Motor neuron (in vitro differentiated cells): ENCODE data around the gene FLG2. TPM values are rescaled to one million over a fixed set of nuclear protein-coding genes. Genes with fewer than 3 reads are reported as not detected.
"Not testable (repeated sequence)": the region's sequence is repeated elsewhere in the genome, so short reads cannot be mapped to it uniquely, and the experiment has no call there.

Source experiments
- ATAC-seq, 8 experiments: fragments of 200-7000 bp; cut with Tn5 transposase; replicated peaks in 6 of 8; 2 replicates each; pipeline ENCODE4 v1.8.0; 2021; ENCODE audit warnings: mild to moderate bottlenecking in 8 of 8, moderate library complexity in 8 of 8
- H3K27ac ChIP-seq, 2 donors: fragments of 250-450 bp; sonication (Bioruptor Pico); 2 replicates each; pipeline ENCODE4 v1.9.0; 2021; ENCODE audit warnings: antibody characterized with exemption in 2 of 2, mild to moderate bottlenecking in 2 of 2, moderate library complexity in 1 of 2
- H3K4me1 ChIP-seq, 2 donors: fragments of 250-450 bp; sonication (Bioruptor Pico); replicated peaks in 1 of 2; 2 replicates each; pipeline ENCODE4 v1.6.1; 2021; ENCODE audit warnings: antibody characterized with exemption in 2 of 2, mild to moderate bottlenecking in 2 of 2, moderate library complexity in 1 of 2
- H3K4me3 ChIP-seq, 5 donors: fragments of 250-450 bp; sonication (Bioruptor Pico); 2 replicates each; pipeline ENCODE4 v1.9.0; 2021; ENCODE audit warnings: antibody characterized with exemption in 5 of 5, mild to moderate bottlenecking in 5 of 5, moderate library complexity in 4 of 5
- WGBS, 10 experiments: fragments of 450-650 bp; shearing (Covaris generic); methylation state at CpG; one replicate each; pipeline ENCODE4 v1.0.0; 2022; 5-methylcytosine and 5-hydroxymethylcytosine counted together
- in situ Hi-C, 9 experiments: fragments of 400-800 bp; cut with MboI; loops; one replicate each; pipeline ENCODE4 v1.15.0; 2021; ENCODE audit warnings: low sequenced_read_pairs in 9 of 9, low pct_unique_long_range_greater_than_20kb in 2 of 9; ENCODE audit not compliant: unreplicated experiment in 9 of 9
- total RNA-seq, 8 experiments: library from RNA; unstranded; fragments of 300-600 nt; gene quantifications; 2 replicates each; pipeline versions ENCODE4 v1.2.3 to v1.2.4, GENCODE V29; 2022

FLG2 gene
- total RNA-seq, 8 experiments from 2014 or later = 0.07 to 1.1 (median 0.20) TPM; not detected in 2

DNA sequence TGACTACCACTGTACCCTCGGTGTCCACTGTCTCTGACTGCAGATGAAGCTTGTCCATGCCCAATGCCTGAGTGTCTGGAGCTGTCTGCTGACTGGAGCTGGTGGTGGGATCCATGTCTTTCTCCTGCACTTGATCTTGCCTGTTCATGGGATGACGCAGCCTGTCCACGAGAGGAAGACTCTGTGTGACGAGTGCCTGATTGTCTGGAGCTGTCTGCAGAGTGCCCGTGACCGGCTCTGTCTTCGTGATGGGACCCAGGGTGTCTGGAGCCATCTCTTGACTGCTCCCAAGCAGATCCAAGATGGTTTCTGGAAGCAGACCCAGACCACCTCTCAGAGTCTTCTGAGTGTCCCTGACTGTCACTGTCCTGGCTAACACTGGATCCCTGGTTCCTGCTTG lies 51.0 kb downstream of the FLG2 start:
- H3K4me3 ChIP-seq, ATAC-seq, H3K4me1 ChIP-seq, H3K27ac ChIP-seq, in situ Hi-C loops: not testable (repeated sequence)
- 20 to 90% (median 55%) methylated on average over 1 to 7 of the region's 7 CpGs; no CpG with 5 or more reads in 4 of the 10 experiments for WGBS, 10 experiments

DNA sequence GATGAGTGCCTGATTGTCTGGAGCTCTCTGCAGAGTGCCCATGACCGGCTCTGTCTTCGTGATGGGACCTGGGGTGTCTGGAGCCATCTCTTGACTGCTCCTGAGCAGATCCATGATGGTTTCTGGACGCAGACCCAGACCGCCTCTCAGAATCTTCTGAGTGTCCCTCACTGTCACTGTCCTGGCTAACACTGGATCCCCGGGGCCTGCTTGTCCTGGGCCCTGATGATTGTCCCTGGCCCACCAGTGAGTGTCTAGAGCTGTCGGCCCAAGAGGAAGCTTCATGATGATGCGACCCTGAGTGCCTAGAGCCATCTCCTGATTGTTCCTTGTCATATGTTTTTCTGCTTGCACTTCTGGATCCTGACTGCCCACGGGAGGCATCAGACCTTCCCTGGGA lies 51.8 kb downstream of the FLG2 start:
- H3K27ac ChIP-seq, ATAC-seq, in situ Hi-C loops, H3K4me1 ChIP-seq, H3K4me3 ChIP-seq: not testable (repeated sequence)
- 32 to 90% (median 78%) methylated on average over 2 to 5 of the region's 8 CpGs; no CpG with 5 or more reads in 5 of the 10 experiments for WGBS, 10 experiments

DNA sequence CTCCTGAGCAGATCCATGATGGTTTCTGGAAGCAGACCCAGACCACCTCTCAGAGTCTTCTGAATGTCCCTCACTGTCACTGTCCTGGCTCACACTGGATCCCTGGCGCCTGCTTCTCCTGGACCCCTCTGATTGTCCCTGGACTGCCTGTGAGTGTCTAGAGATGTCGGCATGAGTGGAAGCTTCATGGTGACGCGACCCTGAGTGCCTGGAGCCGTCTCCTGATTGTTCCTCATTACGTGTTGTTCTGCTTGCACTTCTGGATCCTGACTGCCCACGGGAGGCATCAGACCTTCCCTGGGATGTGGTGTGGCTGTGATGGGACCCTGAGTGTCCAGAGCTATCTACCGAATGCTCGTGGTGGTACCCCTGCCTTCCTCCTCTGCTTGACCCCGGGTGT lies 53.7 kb downstream of the FLG2 start:
- H3K4me1 ChIP-seq, ATAC-seq, in situ Hi-C loops, H3K27ac ChIP-seq, H3K4me3 ChIP-seq: not testable (repeated sequence)
- WGBS, 10 experiments = no CpG with 5 or more reads among the region's 10 CpGs

DNA sequence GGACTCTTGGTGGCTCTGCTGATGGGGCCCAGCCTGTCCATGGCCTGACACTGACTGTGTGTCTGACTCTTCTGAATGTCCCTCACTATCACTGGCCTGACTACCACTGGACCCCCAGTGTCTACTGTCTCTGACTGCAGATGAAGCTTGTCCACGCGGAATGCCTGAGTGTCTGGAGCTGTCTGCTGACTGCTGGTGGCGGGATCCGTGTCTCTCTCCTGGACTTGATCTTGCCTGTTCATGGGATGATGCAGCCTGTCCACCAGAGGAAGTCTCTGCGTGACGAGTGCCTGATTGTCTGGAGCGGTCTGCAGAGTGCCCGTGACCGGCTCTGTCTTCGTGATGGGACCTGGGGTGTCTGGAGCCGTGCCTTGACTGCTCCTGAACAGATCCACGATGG lies 55.0 kb downstream of the FLG2 start:
- ATAC-seq, in situ Hi-C loops, H3K4me1 ChIP-seq, H3K27ac ChIP-seq, H3K4me3 ChIP-seq: not testable (repeated sequence)
- WGBS, 10 experiments = 65 to 74% (median 65%) methylated on average over 5 of the region's 12 CpGs; no CpG with 5 or more reads in 7 of the 10 experiments

DNA sequence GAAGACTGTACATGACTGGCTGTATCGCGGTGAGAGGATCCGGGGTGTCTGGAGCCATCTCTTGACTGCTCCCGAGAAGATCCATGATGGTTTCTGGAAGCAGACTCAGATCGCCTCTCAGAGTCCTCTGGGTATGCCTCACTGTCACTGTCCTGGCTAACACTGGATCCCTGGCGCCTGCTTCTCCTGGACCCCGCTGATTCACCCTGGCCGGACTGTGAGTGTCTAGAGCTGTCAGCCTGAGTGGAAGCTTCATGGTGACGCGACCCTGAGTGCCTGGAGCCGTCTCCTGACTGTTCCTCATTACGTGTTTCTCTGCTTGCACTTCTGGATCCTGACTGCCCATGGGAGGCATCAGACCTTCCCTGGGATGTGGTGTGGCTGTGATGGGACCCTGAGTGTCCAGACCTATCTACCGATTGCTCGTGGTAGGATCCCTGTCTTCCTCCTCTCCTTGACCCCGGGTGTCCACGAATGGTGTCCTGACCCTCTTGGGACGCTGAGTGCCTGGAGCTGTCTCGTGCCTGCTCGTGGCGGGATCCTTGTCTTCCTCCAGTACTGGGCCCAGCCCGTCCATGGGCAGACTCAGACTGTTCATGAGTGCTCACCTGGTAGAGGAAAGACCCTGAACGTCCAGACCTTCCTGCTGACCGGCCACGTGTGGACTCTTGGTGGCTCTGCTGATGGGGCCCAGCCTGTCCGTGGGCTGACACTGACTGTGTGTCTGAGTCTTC lies 56.5 kb downstream of the FLG2 start:
- in situ Hi-C loops = not testable (repeated sequence)

More for the DNA sequence above, 56.5 kb downstream of the FLG2 start:
- H3K4me1 ChIP-seq, H3K4me3 ChIP-seq, ATAC-seq, H3K27ac ChIP-seq: not testable (repeated sequence)
- 73 to 84% (median 80%) methylated on average over 2 to 15 of the region's 25 CpGs; no CpG with 5 or more reads in 5 of the 10 experiments for WGBS, 10 experiments

Other genes with a start within 250 kb of the FLG2 start
- gene TCHH, start 244.6 kb downstream of the FLG2 start, total RNA-seq = 1 to 10 TPM in 2 of 8 experiments, under 1 TPM in 6; 0.07 to 2.9 (median 0.31) TPM
- under 1 TPM in 4 of 8 experiments, not detected in 4; 0.05 to 0.41 (median 0.23) TPM for gene RPTN, start 200.8 kb downstream of the FLG2 start, total RNA-seq
- gene HRNR, start 135.8 kb downstream of the FLG2 start, total RNA-seq = 1 to 10 TPM in 2 of 8 experiments, under 1 TPM in 5, not detected in 1; 0.07 to 4.7 (median 0.29) TPM
- gene FLG, start 34.8 kb downstream of the FLG2 start, total RNA-seq = 100 to 1,000 TPM in 1 of 8 experiments, 1 to 10 TPM in 1, under 1 TPM in 5, not detected in 1; 0.09 to 269 (median 0.21) TPM
- gene CRNN, start 54.3 kb upstream of the FLG2 start, total RNA-seq = under 1 TPM in 4 of 8 experiments, not detected in 4; 0.17 to 0.62 (median 0.35) TPM
- gene LCE5A, start 150.8 kb upstream of the FLG2 start, total RNA-seq = 1 to 10 TPM in 1 of 8 experiments, under 1 TPM in 2, not detected in 5; 0.25 to 1.1 (median 0.66) TPM
- not detected for gene CRCT1, start 154.5 kb upstream of the FLG2 start, total RNA-seq
- under 1 TPM in 1 of 8 experiments, not detected in 7; 0.81 TPM for gene LCE3E, start 206.8 kb upstream of the FLG2 start, total RNA-seq
- gene LCE3D, start 220.5 kb upstream of the FLG2 start, total RNA-seq = not detected
- 1 to 10 TPM in 1 of 8 experiments, not detected in 7; 1.3 TPM for gene LCE3C, start 240.2 kb upstream of the FLG2 start, total RNA-seq